Liver (tissue), 9 donors: ENCODE measurements around the gene UBN2. TPM values are rescaled to one million over a fixed set of nuclear protein-coding genes. Genes with fewer than 3 reads are reported as not detected.
A peak's percentile ranks its signal among the peaks of the same experiment; 100 is the strongest.

Experiments used
- DNase-seq: peaks from one replicate; pipeline ENCODE4 v3.0.0-alpha.2; 2017; ENCODE audit warnings: low spot score
- H3K27ac ChIP-seq, 2 donors: one replicate each; pipeline ENCODE4 v1.7.0; 2013; ENCODE audit warnings: inconsistent platforms in 2 of 2, low read length in 2 of 2, control low read depth in 1 of 2, low read depth in 1 of 2, mild to moderate bottlenecking in 1 of 2
- H3K27me3 ChIP-seq, 4 donors: one replicate each; pipeline versions ENCODE4 v1.6.1 to v1.7.0; 2013; ENCODE audit warnings: low read length in 3 of 4, inconsistent platforms in 1 of 4, mild to moderate bottlenecking in 1 of 4, moderate library complexity in 1 of 4; ENCODE audit not compliant: control insufficient read depth in 4 of 4, insufficient read depth in 4 of 4
- H3K36me3 ChIP-seq, 4 donors: one replicate each; pipeline versions ENCODE4 v1.6.1 to v1.7.0; 2013; ENCODE audit warnings: low read length in 3 of 4, mild to moderate bottlenecking in 3 of 4, low read depth in 1 of 4, moderate library complexity in 1 of 4; ENCODE audit not compliant: control insufficient read depth in 4 of 4, insufficient read depth in 3 of 4
- H3K4me1 ChIP-seq, 4 donors: one replicate each; pipeline versions ENCODE4 v1.6.1 to v1.7.0; 2013; ENCODE audit warnings: low read length in 3 of 4, mild to moderate bottlenecking in 3 of 4, moderate library complexity in 1 of 4; ENCODE audit not compliant: control insufficient read depth in 4 of 4, insufficient read depth in 4 of 4
- H3K4me3 ChIP-seq, 3 donors: one replicate each; pipeline versions ENCODE4 v1.6.1 to v1.7.0; 2013; ENCODE audit warnings: low read length in 3 of 3, control low read depth in 1 of 3, low read depth in 1 of 3, mild to moderate bottlenecking in 1 of 3
- H3K9ac ChIP-seq, 2 donors: one replicate each; pipeline ENCODE4 v1.7.0; 2013; ENCODE audit warnings: low read length in 2 of 2, mild to moderate bottlenecking in 2 of 2, moderate library complexity in 2 of 2, control low read depth in 1 of 2, low read depth in 1 of 2
- H3K9me3 ChIP-seq, 4 donors: one replicate each; pipeline versions ENCODE4 v1.6.1 to v1.7.0; 2013; ENCODE audit warnings: low read length in 3 of 4; ENCODE audit not compliant: control insufficient read depth in 4 of 4
- ATF3 ChIP-seq: IDR thresholded peaks from 2 replicates; pipeline ENCODE4 v1.6.1; 2016; ENCODE audit warnings: antibody characterized with exemption
- CTCF ChIP-seq: fragments of 150-350 bp; IDR thresholded peaks from 2 replicates; pipeline ENCODE4 v1.5.1; 2017; ENCODE audit warnings: improper control_type of control experiment, low read depth, low read length; ENCODE audit not compliant: missing input control
- FOXA1 ChIP-seq: IDR thresholded peaks from 2 replicates; pipeline ENCODE4 v1.6.1; 2016; ENCODE audit warnings: antibody characterized with exemption
- FOXA2 ChIP-seq: IDR thresholded peaks from 2 replicates; pipeline ENCODE4 v1.6.1; 2016; ENCODE audit warnings: antibody characterized with exemption
- HNF4A ChIP-seq, 2 donors: conservative IDR thresholded peaks; 2 replicates each; pipeline ENCODE4 v1.6.1; 2016; ENCODE audit warnings: antibody characterized with exemption in 2 of 2, mild to moderate bottlenecking in 2 of 2
- HNF4G ChIP-seq: IDR thresholded peaks from 2 replicates; pipeline ENCODE4 v1.6.1; 2016; ENCODE audit warnings: antibody characterized with exemption
- JUND ChIP-seq, 2 donors: IDR thresholded peaks; 2 replicates each; pipeline ENCODE4 v1.6.1; 2016; ENCODE audit warnings: antibody characterized with exemption in 2 of 2
- MAX ChIP-seq: IDR thresholded peaks from 2 replicates; pipeline ENCODE4 v1.6.1; 2016; ENCODE audit warnings: antibody characterized with exemption
- NR2F2 ChIP-seq: IDR thresholded peaks from 2 replicates; pipeline ENCODE4 v1.6.1; 2016; ENCODE audit warnings: antibody characterized with exemption
- REST ChIP-seq: IDR thresholded peaks from 2 replicates; pipeline ENCODE4 v1.6.1; 2016; ENCODE audit warnings: antibody characterized with exemption, mild to moderate bottlenecking
- RXRA ChIP-seq, 2 donors: IDR thresholded peaks; 2 replicates each; pipeline ENCODE4 v1.6.1; 2017 to 2018; ENCODE audit warnings: antibody characterized with exemption in 2 of 2, mild to moderate bottlenecking in 1 of 2
- TAF1 ChIP-seq: conservative IDR thresholded peaks from 2 replicates; pipeline ENCODE4 v1.6.1; 2016; ENCODE audit warnings: antibody characterized with exemption, mild to moderate bottlenecking
- YY1 ChIP-seq: IDR thresholded peaks from 2 replicates; pipeline ENCODE4 v1.6.1; 2016; ENCODE audit warnings: antibody characterized with exemption, mild to moderate bottlenecking
- ZBTB33 ChIP-seq: IDR thresholded peaks from 2 replicates; pipeline ENCODE4 v1.6.1; 2016; ENCODE audit warnings: antibody characterized with exemption
- WGBS: extraction: QIAGEN DNeasy Blood & Tissue Kit; methylation state at CpG from one replicate; pipeline ENCODE4 v1.1.7; 2013; 5-methylcytosine and 5-hydroxymethylcytosine counted together
- polyA plus RNA-seq, 2 donors: library from polyadenylated mRNA; stranded (reverse) in 1 of 2; unstranded in 1 of 2; fragments of 200-250 nt in 1 of 2; fragments of >200 nt in 1 of 2; fragmentation: Nextera tagmentation in 1 of 2; extraction: Ambion mirVana in 1 of 2; gene quantifications; one replicate each; pipeline versions ENCODE4 v1.2.1 to v1.2.3, GENCODE V29; 2013 to 2015
- total RNA-seq, 2 donors: library from RNA; depleted of rRNA; stranded (reverse); fragments of >200 nt; gene quantifications; one replicate each; pipeline ENCODE4 v1.2.3, GENCODE V29; 2014
- donor health status: healthy.
- donor health status: healthy.
- donor health status: healthy.
- donor health status: healthy.
- donor health status: healthy.

UBN2 gene
- total and polyA plus RNA-seq, 4 donors = 1.1 to 9.1 (median 4.8) TPM

- peaks cover 1 to 25% (median 17%) of the 10 kb centered on the region in 4 donors for H3K36me3 ChIP-seq
Observed at GRCh38 chr7:139351027-139351426, 120.0 kb downstream of the UBN2 start.

GRCh38 chr7:139354729-139355128 is 123.7 kb downstream of the UBN2 start:
- H3K4me3 ChIP-seq = no peak overlapping the region
- H3K27ac ChIP-seq = no peak overlapping the region
- H3K36me3 ChIP-seq = peaks cover 1 to 12% (median 5%) of the 10 kb centered on the region in 4 donors
- 98% methylated on average over 2 of the region's 2 CpGs for WGBS
- no peaks in the 10 kb centered on the region for H3K9me3 ChIP-seq
- no peak overlapping the region for H3K9ac ChIP-seq
- H3K27me3 ChIP-seq = no peaks in the 10 kb centered on the region
- DNase-seq = no peak
- TF ChIP-seq FOXA1 (no peak), TAF1 (no peak), NR2F2 (no peak), RXRA (IDR thresholded peaks at IDR 0.05) (no peak), JUND (IDR thresholded peaks at IDR 0.05) (no peak), HNF4A (conservative IDR thresholded peaks at IDR 0.05) (no peak), HNF4G (no peak), YY1 (no peak)
- peaks cover 0 to 8% (median 2%) of the 10 kb centered on the region in 4 donors for H3K4me1 ChIP-seq

More at GRCh38 chr7:139351027-139351426, 120.0 kb downstream of the UBN2 start:
- TF ChIP-seq FOXA2 = no peak
- TF ChIP-seq ZBTB33 = no peak
- TF ChIP-seq ATF3 = no peak
- no peak for TF ChIP-seq MAX
- TF ChIP-seq HNF4G = no peak
- TF ChIP-seq REST = no peak
- TF ChIP-seq TAF1 = no peak
- WGBS = 95% methylated on average over 2 of the region's 2 CpGs
- H3K9ac ChIP-seq = no peak overlapping the region
- H3K27me3 ChIP-seq = no peaks in the 10 kb centered on the region
- peaks cover 0 to 2% (median 0%) of the 10 kb centered on the region in 4 donors for H3K4me1 ChIP-seq
- H3K27ac ChIP-seq = no peak overlapping the region
- no peak for DNase-seq
- no peak overlapping the region for H3K4me3 ChIP-seq
- no peaks in the 10 kb centered on the region for H3K9me3 ChIP-seq

GRCh38 chr7:139355320-139355719 is 124.3 kb downstream of the UBN2 start:
- no peak overlapping the region for H3K4me3 ChIP-seq
- WGBS = 98% methylated on average over 1 of the region's 1 CpG
- H3K9me3 ChIP-seq = no peaks in the 10 kb centered on the region
- TF ChIP-seq YY1 = no peak
- TF ChIP-seq HNF4A (conservative IDR thresholded peaks at IDR 0.05) = peak; percentile 16 to 28
- TF ChIP-seq ZBTB33 = no peak
- TF ChIP-seq JUND (IDR thresholded peaks at IDR 0.05) = no peak
- TF ChIP-seq CTCF = no peak
- no peak for TF ChIP-seq NR2F2
- H3K4me1 ChIP-seq = peaks cover 0 to 8% (median 2%) of the 10 kb centered on the region in 4 donors
- H3K27ac ChIP-seq = no peak overlapping the region
- no peak overlapping the region for H3K9ac ChIP-seq
- H3K36me3 ChIP-seq = peaks cover 0 to 12% (median 3%) of the 10 kb centered on the region in 4 donors
- no peak for DNase-seq
- no peaks in the 10 kb centered on the region for H3K27me3 ChIP-seq
